Measurements from ENCODE around the gene C1orf21.

C1orf21 gene

GRCh38 chr1:184648160-184648855, 261.5 kb downstream of the C1orf21 start:
- H3K4me1 ChIP-seq (ENCODE audit: control insufficient read depth, insufficient read depth, low read length, poor library complexity, severe bottlenecking) = no peaks in the 10 kb centered on the region
- no peaks in the 10 kb centered on the region for H3K9me3 ChIP-seq (ENCODE audit: control insufficient read depth, low read length)
- no peak overlapping the region for H3K27ac ChIP-seq (ENCODE audit: insufficient read depth, low read length, poor library complexity, severe bottlenecking)
- no peak for DNase-seq
- H3K36me3 ChIP-seq (ENCODE audit: control insufficient read depth, insufficient read depth, low read length) = no peaks in the 10 kb centered on the region
- no peak overlapping the region for H3K4me3 ChIP-seq (ENCODE audit: insufficient read depth, low read depth, low read length, poor library complexity, severe bottlenecking)
- no peaks in the 10 kb centered on the region for H3K27me3 ChIP-seq (replicated peaks; ENCODE audit: control insufficient read depth, insufficient read depth, low read length, poor library complexity, severe bottlenecking)

GRCh38 chr1:184648856-184649201, 262.0 kb downstream of the C1orf21 start:
- Histone ChIP-seq H3K27me3 (replicated peaks; ENCODE audit: control insufficient read depth, insufficient read depth, low read length, poor library complexity, severe bottlenecking) (no peaks in the 10 kb centered on the region), H3K4me1 (ENCODE audit: control insufficient read depth, insufficient read depth, low read length, poor library complexity, severe bottlenecking) (no peaks in the 10 kb centered on the region), H3K4me3 (ENCODE audit: insufficient read depth, low read depth, low read length, poor library complexity, severe bottlenecking) (no peak overlapping the region), H3K36me3 (ENCODE audit: control insufficient read depth, insufficient read depth, low read length) (no peaks in the 10 kb centered on the region), H3K27ac (ENCODE audit: insufficient read depth, low read length, poor library complexity, severe bottlenecking) (no peak overlapping the region), H3K9me3 (ENCODE audit: control insufficient read depth, low read length) (no peaks in the 10 kb centered on the region)
- DNase-seq = no peak

- Histone ChIP-seq H3K27ac (ENCODE audit: insufficient read depth, low read length, poor library complexity, severe bottlenecking) (no peak overlapping the region), H3K9me3 (ENCODE audit: control insufficient read depth, low read length) (no peaks in the 10 kb centered on the region), H3K4me1 (ENCODE audit: control insufficient read depth, insufficient read depth, low read length, poor library complexity, severe bottlenecking) (no peaks in the 10 kb centered on the region), H3K36me3 (ENCODE audit: control insufficient read depth, insufficient read depth, low read length) (no peaks in the 10 kb centered on the region), H3K4me3 (ENCODE audit: insufficient read depth, low read depth, low read length, poor library complexity, severe bottlenecking) (no peak overlapping the region), H3K27me3 (replicated peaks; ENCODE audit: control insufficient read depth, insufficient read depth, low read length, poor library complexity, severe bottlenecking) (no peaks in the 10 kb centered on the region)
- DNase-seq = no peak
Measured at GRCh38 chr1:184649451-184649888, 262.6 kb downstream of the C1orf21 start.

- Histone ChIP-seq H3K27me3 (replicated peaks; ENCODE audit: control insufficient read depth, insufficient read depth, low read length, poor library complexity, severe bottlenecking) (no peaks in the 10 kb centered on the region), H3K36me3 (ENCODE audit: control insufficient read depth, insufficient read depth, low read length) (no peaks in the 10 kb centered on the region), H3K9me3 (ENCODE audit: control insufficient read depth, low read length) (no peaks in the 10 kb centered on the region), H3K4me3 (ENCODE audit: insufficient read depth, low read depth, low read length, poor library complexity, severe bottlenecking) (no peak overlapping the region), H3K4me1 (ENCODE audit: control insufficient read depth, insufficient read depth, low read length, poor library complexity, severe bottlenecking) (no peaks in the 10 kb centered on the region), H3K27ac (ENCODE audit: insufficient read depth, low read length, poor library complexity, severe bottlenecking) (no peak overlapping the region)
- no peak for DNase-seq
Measured at GRCh38 chr1:184650177-184650866, 263.5 kb downstream of the C1orf21 start.

- H3K36me3 ChIP-seq (ENCODE audit: control insufficient read depth, insufficient read depth, low read length) = no peaks in the 10 kb centered on the region
- no peaks in the 10 kb centered on the region for H3K27me3 ChIP-seq (replicated peaks; ENCODE audit: control insufficient read depth, insufficient read depth, low read length, poor library complexity, severe bottlenecking)
- H3K9me3 ChIP-seq (ENCODE audit: control insufficient read depth, low read length) = no peaks in the 10 kb centered on the region
- H3K27ac ChIP-seq (ENCODE audit: insufficient read depth, low read length, poor library complexity, severe bottlenecking) = no peak overlapping the region
- H3K4me3 ChIP-seq (ENCODE audit: insufficient read depth, low read depth, low read length, poor library complexity, severe bottlenecking) = no peak overlapping the region
- no peak for DNase-seq
- no peaks in the 10 kb centered on the region for H3K4me1 ChIP-seq (ENCODE audit: control insufficient read depth, insufficient read depth, low read length, poor library complexity, severe bottlenecking)
Measured at GRCh38 chr1:184655185-184655584, 268.4 kb downstream of the C1orf21 start.

GRCh38 chr1:184656221-184656620, 269.4 kb downstream of the C1orf21 start:
- Histone ChIP-seq H3K27me3 (replicated peaks; ENCODE audit: control insufficient read depth, insufficient read depth, low read length, poor library complexity, severe bottlenecking) (no peaks in the 10 kb centered on the region), H3K4me1 (ENCODE audit: control insufficient read depth, insufficient read depth, low read length, poor library complexity, severe bottlenecking) (no peaks in the 10 kb centered on the region), H3K27ac (ENCODE audit: insufficient read depth, low read length, poor library complexity, severe bottlenecking) (no peak overlapping the region), H3K9me3 (ENCODE audit: control insufficient read depth, low read length) (no peaks in the 10 kb centered on the region), H3K36me3 (ENCODE audit: control insufficient read depth, insufficient read depth, low read length) (no peaks in the 10 kb centered on the region), H3K4me3 (ENCODE audit: insufficient read depth, low read depth, low read length, poor library complexity, severe bottlenecking) (no peak overlapping the region)
- no peak for DNase-seq

GRCh38 chr1:184658055-184658454, 271.2 kb downstream of the C1orf21 start:
- no peak overlapping the region for H3K4me3 ChIP-seq (ENCODE audit: insufficient read depth, low read depth, low read length, poor library complexity, severe bottlenecking)
- H3K27ac ChIP-seq (ENCODE audit: insufficient read depth, low read length, poor library complexity, severe bottlenecking) = no peak overlapping the region
- H3K4me1 ChIP-seq (ENCODE audit: control insufficient read depth, insufficient read depth, low read length, poor library complexity, severe bottlenecking) = no peaks in the 10 kb centered on the region
- H3K9me3 ChIP-seq (ENCODE audit: control insufficient read depth, low read length) = no peaks in the 10 kb centered on the region
- no peaks in the 10 kb centered on the region for H3K27me3 ChIP-seq (replicated peaks; ENCODE audit: control insufficient read depth, insufficient read depth, low read length, poor library complexity, severe bottlenecking)
- no peak for DNase-seq
- no peaks in the 10 kb centered on the region for H3K36me3 ChIP-seq (ENCODE audit: control insufficient read depth, insufficient read depth, low read length)

GRCh38 chr1:184660462-184661191, 273.8 kb downstream of the C1orf21 start:
- no peak overlapping the region for H3K27ac ChIP-seq (ENCODE audit: insufficient read depth, low read length, poor library complexity, severe bottlenecking)
- no peak overlapping the region for H3K4me3 ChIP-seq (ENCODE audit: insufficient read depth, low read depth, low read length, poor library complexity, severe bottlenecking)
- no peaks in the 10 kb centered on the region for H3K36me3 ChIP-seq (ENCODE audit: control insufficient read depth, insufficient read depth, low read length)
- no peak for DNase-seq
- peaks cover 11% of the 10 kb centered on the region for H3K27me3 ChIP-seq (replicated peaks; ENCODE audit: control insufficient read depth, insufficient read depth, low read length, poor library complexity, severe bottlenecking)
- H3K9me3 ChIP-seq (ENCODE audit: control insufficient read depth, low read length) = no peaks in the 10 kb centered on the region
- no peaks in the 10 kb centered on the region for H3K4me1 ChIP-seq (ENCODE audit: control insufficient read depth, insufficient read depth, low read length, poor library complexity, severe bottlenecking)

GRCh38 chr1:184661801-184662200, 275.0 kb downstream of the C1orf21 start:
- peaks cover 11% of the 10 kb centered on the region for H3K27me3 ChIP-seq (replicated peaks; ENCODE audit: control insufficient read depth, insufficient read depth, low read length, poor library complexity, severe bottlenecking)
- H3K4me1 ChIP-seq (ENCODE audit: control insufficient read depth, insufficient read depth, low read length, poor library complexity, severe bottlenecking) = no peaks in the 10 kb centered on the region
- no peak for DNase-seq
- H3K36me3 ChIP-seq (ENCODE audit: control insufficient read depth, insufficient read depth, low read length) = no peaks in the 10 kb centered on the region
- H3K27ac ChIP-seq (ENCODE audit: insufficient read depth, low read length, poor library complexity, severe bottlenecking) = no peak overlapping the region
- no peaks in the 10 kb centered on the region for H3K9me3 ChIP-seq (ENCODE audit: control insufficient read depth, low read length)
- no peak overlapping the region for H3K4me3 ChIP-seq (ENCODE audit: insufficient read depth, low read depth, low read length, poor library complexity, severe bottlenecking)

Measured in effector memory CD4-positive, alpha-beta T cell (primary cell).